ENCODE results near the gene COTL1. TPM values are rescaled to one million over a fixed set of nuclear protein-coding genes. Genes with fewer than 3 reads are reported as not detected.

Gene COTL1
- total and polyA plus RNA-seq, 12 donors, result 6.4 to 72.9 (median 9.7) TPM

DNA sequence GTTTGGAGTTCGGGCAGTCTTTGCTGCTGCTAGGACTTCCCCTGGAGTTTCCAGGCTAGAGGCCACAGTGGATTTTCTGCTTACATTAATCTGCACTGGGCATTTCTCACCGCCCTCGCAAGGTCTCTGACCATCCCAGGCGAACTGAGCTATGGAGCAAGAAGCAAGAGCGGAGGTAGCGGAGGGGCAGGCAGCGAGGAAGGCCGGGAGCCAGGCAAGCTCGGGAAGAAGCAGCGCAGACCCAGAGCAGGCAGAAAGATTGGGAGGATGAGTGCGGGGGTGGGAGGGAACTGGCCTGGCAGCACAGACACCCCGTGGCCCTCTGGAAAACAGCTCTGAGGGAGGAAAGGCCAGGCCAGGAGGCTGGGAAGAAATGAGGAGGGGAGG is 3.8 kb downstream of the COTL1 start:
- DNase-seq (no peak), ATAC-seq (no peak)
- intact Hi-C loops (cut with DNase I), result loop anchor here in 1 of 10 donors (10.0 kb wide), 1 partner anchor 329 kb away; no protein-coding TSS in a partner anchor
- H3K36me3 ChIP-seq, result peaks cover 0 to 46% (median 0%) of the 10 kb centered on the region in 9 donors
- peaks cover 0 to 8% (median 0%) of the 10 kb centered on the region in 11 donors for H3K9me3 ChIP-seq
- H3K27ac ChIP-seq, result peak overlapping the region in 1 of 10 donors; percentile 13
- WGBS, 2 donors, result 81 to 83% methylated on average over 12 of the region's 12 CpGs
- peaks cover 3 to 91% (median 19%) of the 10 kb centered on the region in 9 donors for H3K4me1 ChIP-seq
- H3K27me3 ChIP-seq, result peaks cover 0 to 16% (median 0%) of the 10 kb centered on the region in 7 donors
- peak overlapping the region in 1 of 10 donors; percentile 95 for H3K4me3 ChIP-seq
- TF ChIP-seq, protein P1, sequence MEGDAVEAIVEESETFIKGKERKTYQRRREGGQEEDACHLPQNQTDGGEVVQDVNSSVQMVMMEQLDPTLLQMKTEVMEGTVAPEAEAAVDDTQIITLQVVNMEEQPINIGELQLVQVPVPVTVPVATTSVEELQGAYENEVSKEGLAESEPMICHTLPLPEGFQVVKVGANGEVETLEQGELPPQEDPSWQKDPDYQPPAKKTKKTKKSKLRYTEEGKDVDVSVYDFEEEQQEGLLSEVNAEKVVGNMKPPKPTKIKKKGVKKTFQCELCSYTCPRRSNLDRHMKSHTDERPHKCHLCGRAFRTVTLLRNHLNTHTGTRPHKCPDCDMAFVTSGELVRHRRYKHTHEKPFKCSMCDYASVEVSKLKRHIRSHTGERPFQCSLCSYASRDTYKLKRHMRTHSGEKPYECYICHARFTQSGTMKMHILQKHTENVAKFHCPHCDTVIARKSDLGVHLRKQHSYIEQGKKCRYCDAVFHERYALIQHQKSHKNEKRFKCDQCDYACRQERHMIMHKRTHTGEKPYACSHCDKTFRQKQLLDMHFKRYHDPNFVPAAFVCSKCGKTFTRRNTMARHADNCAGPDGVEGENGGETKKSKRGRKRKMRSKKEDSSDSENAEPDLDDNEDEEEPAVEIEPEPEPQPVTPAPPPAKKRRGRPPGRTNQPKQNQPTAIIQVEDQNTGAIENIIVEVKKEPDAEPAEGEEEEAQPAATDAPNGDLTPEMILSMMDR (IDR thresholded peaks at IDR 0.05), result no peak

DNA sequence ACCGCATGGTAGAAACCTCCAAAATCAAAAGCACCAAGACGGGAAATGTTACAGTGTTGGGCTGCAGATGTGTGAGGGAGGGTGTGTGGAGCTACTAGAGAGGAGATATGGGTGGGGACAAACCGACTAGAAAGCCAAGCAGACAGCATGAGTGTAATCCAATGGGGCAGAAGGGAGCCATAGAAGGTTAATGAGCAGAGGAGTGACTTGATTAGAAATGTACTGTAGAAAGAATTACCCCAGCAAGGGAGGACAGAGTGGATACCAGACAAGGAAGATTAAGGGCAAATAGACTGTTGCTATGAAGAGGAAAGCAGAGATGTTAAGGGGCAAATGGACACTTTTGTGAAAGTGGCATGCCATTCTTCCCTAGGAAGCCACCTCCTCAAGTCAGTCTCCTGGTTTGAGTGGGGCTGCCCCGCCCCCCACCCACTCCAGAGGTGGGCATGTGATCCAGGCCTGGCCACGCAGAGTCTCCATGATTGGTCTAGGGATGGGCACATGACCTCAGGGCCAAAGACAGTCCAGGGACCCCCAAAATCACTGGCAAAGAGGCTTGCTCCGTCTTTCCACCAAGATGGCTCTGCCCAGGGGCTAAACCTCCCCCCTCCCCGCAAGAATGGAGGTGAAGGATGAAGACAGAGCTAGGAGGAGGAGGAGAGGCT is 4.3 kb downstream of the COTL1 start:
- peaks cover 3 to 91% (median 19%) of the 10 kb centered on the region in 9 donors for H3K4me1 ChIP-seq
- H3K4me3 ChIP-seq, result no peak overlapping the region
- H3K27me3 ChIP-seq, result peaks cover 0 to 16% (median 0%) of the 10 kb centered on the region in 7 donors
- peak overlapping the region in 1 of 10 donors; percentile 13 for H3K27ac ChIP-seq
- DNase-seq (no peak), ATAC-seq (no peak)
- peaks cover 0 to 48% (median 0%) of the 10 kb centered on the region in 9 donors for H3K36me3 ChIP-seq
- peaks cover 0 to 8% (median 0%) of the 10 kb centered on the region in 11 donors for H3K9me3 ChIP-seq
- WGBS, 2 donors, result 93 to 95% methylated on average over 7 of the region's 7 CpGs
- TF ChIP-seq, protein P1 (IDR thresholded peaks at IDR 0.05), result no peak
- intact Hi-C loops (cut with DNase I), result loop anchor here in 1 of 10 donors (10.0 kb wide), 1 partner anchor 329 kb away; no protein-coding TSS in a partner anchor

DNA sequence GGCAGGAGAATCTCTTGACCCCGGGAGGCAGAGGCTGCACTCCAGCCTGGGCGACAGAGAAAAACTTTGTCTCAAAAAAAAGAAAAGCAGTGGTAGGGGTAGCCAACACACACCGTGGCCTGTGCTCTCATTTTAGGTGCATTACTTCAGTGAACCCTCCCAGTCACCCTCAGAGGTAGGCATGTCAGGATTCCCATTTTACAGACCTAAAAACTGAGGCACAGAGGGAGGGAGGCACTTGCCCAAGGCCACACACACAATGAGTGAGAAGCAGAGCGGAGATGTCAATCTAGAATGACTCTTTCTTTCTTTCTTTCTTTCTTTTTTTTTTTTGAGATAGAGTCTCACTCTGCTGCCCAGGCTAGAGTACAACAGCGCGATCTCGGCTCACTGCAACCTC is 5.2 kb downstream of the COTL1 start:
- Histone ChIP-seq H3K27ac (no peak overlapping the region), H3K4me3 (no peak overlapping the region), H3K4me1 (peaks cover 3 to 93% (median 19%) of the 10 kb centered on the region in 9 donors), H3K36me3 (peaks cover 0 to 48% (median 0%) of the 10 kb centered on the region in 9 donors), H3K9me3 (peaks cover 0 to 8% (median 0%) of the 10 kb centered on the region in 11 donors), H3K27me3 (peaks cover 0 to 16% (median 0%) of the 10 kb centered on the region in 7 donors)
- WGBS, 2 donors, result 97% methylated on average over 7 of the region's 7 CpGs
- DNase-seq (no peak), ATAC-seq (no peak)
- intact Hi-C loops (cut with DNase I), result loop anchor here in 1 of 10 donors (10.0 kb wide), 1 partner anchor 328 kb away; no protein-coding TSS in a partner anchor
- TF ChIP-seq, protein P1 (IDR thresholded peaks at IDR 0.05), result no peak

DNA sequence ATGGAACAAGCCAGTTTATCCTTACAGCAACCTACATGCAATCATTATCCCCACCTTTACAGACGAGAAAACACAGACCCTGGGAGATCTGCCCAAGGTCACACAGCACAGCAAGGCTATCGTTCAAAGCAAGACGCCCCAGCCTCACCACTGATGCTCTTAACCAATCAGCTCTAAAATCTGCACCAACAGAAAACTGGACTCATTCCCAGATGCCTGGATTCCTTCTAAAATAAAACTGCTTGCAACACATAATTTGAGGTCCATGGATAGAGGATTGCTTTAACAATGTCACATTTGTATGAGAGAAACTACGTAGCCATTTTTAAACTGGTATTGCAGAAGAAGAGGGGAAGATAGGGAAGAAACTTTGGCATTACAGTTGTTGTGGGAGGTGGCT is 6.8 kb downstream of the COTL1 start:
- ATAC-seq, result no peak
- Histone ChIP-seq H3K4me1 (peaks cover 0 to 93% (median 7%) of the 10 kb centered on the region in 9 donors), H3K27ac (peak overlapping the region in 1 of 10 donors; percentile 93), H3K27me3 (peaks cover 0 to 11% (median 0%) of the 10 kb centered on the region in 7 donors), H3K36me3 (peaks cover 0 to 57% (median 0%) of the 10 kb centered on the region in 9 donors), H3K4me3 (no peak overlapping the region), H3K9me3 (peaks cover 0 to 8% (median 0%) of the 10 kb centered on the region in 11 donors)
- no peak for DNase-seq
- WGBS, 2 donors, result 43 to 46% methylated on average over 4 of the region's 4 CpGs
- intact Hi-C loops (cut with DNase I), result loop anchor here in 1 of 10 donors (10.0 kb wide), 1 partner anchor 326 kb away; no protein-coding TSS in a partner anchor
- TF ChIP-seq, protein P1 (IDR thresholded peaks at IDR 0.05), result no peak

All from heart right ventricle (tissue), 16 donors.